C4-2B (cell line): ENCODE data around the gene PARD3.

Experiments used
- ZFX ChIP-seq: fragments of 450-650 bp; IDR thresholded peaks from 2 replicates; pipeline ENCODE4 v1.6.1; 2017
- TF ChIP-seq, protein P1 (sequence below): fragments of 450-650 bp; conservative IDR thresholded peaks from 2 replicates; pipeline ENCODE4 v1.5.1; 2017; ENCODE audit warnings: mild to moderate bottlenecking

DNA sequence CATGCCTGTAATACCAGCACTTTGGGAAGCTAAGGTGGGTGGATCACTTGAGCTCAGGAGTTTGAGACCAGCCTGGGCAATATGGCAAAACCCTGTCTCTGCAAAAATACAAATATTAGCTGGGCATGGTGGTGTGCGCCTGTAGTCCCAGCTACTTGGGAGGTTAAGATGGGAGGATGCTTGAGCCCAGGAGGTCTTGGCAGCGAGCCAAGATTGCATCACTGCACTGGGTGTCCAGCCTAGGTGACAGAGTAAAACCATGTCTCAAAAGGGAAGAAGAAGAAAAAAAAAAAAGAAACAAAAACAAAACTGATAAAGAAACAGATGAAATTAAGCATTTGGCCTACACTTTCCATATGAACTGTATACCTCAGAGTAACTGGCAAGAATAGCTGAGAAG is 319.2 kb downstream of the PARD3 start:
- TF ChIP-seq, protein P1, sequence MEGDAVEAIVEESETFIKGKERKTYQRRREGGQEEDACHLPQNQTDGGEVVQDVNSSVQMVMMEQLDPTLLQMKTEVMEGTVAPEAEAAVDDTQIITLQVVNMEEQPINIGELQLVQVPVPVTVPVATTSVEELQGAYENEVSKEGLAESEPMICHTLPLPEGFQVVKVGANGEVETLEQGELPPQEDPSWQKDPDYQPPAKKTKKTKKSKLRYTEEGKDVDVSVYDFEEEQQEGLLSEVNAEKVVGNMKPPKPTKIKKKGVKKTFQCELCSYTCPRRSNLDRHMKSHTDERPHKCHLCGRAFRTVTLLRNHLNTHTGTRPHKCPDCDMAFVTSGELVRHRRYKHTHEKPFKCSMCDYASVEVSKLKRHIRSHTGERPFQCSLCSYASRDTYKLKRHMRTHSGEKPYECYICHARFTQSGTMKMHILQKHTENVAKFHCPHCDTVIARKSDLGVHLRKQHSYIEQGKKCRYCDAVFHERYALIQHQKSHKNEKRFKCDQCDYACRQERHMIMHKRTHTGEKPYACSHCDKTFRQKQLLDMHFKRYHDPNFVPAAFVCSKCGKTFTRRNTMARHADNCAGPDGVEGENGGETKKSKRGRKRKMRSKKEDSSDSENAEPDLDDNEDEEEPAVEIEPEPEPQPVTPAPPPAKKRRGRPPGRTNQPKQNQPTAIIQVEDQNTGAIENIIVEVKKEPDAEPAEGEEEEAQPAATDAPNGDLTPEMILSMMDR, result no peak
- no peak for TF ChIP-seq ZFX
